HG03520 (cell line): ENCODE measurements around the gene DDX41.

Source experiments
- ATAC-seq: cut with Tn5 transposase; IDR thresholded peaks from one replicate; pipeline ENCODE4 v1.9.1; 2021; ENCODE audit warnings: mild to moderate bottlenecking, moderate library complexity; ENCODE audit not compliant: unreplicated experiment

The DDX41 gene

GRCh38 chr5:177499842-177500241 is 16.9 kb downstream of the DDX41 start:
- ATAC-seq: no peak

DNA sequence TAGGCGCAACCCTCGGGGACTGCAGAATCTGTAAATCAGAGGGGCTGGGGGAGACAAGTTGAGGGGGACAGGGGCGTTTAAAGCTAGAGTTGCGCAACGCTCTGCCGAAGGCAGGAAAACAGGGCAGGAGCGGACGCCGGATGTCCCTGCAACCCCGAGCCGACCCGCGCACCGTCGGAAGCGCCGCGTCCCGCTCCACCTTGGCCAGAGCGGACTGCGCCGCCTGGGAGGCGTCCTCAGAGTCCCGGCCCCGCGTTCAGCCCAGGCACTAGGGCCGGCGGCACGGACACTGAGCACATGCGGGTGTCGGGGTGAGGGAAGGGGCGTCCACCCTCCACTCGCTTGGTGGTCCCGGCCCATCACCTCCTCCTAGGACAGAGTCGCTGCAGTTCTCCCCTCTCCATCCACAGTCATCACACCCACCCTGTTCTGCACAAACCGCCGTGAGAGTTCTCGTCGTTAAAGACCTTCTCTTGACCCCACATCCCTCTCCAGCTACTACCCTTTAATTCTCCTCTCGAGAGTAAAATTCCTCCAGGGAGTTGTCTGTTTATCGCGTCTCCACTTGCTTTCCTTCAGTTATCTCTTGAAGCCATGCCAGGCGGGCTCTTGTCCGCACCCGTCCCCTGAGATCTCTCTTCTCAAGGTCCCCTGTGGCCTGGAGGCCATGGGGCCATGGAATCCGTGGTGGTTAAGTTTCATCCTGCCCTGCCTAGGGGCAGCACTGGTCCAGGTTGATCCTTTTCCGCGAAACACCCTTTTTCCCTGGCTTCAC is 18.6 kb downstream of the DDX41 start:
- no peak for ATAC-seq

DNA sequence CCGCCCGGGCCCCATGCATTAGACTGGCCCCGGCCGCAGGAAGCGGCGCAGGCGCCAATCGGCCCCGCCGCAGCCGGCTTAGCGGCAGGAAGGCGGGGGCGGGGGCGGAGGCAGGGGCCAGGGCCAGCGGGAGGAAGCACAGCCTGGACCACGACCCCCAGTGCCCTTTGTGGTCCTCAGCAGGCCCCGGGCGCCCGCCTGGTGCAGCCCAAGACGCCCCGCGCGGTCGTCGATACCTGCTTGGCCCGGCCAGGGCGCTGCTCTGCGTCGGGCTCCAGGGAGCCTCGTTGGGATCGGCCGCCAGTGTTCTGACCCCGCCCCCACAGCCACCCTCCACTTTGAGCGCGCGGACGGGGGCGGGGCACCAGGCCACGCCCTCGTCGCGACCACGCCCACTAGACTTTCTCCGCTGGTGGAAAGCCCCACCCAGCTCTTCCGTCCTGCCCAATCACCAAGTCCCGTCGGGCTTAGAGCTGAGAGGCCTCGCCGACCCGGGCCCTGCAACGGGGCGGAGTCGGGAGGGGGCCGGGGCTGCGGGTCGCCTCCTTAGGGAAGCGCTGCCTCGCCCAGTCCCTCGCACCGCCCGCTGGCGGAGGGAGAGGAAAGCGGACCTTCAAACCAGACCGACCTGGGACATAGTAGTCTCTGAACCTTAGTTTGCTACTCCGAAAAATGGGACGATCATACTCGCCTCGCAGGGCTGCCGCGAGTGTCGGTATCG is 19.3 kb downstream of the DDX41 start, which contains the start of gene PDLIM7:
Gene PDLIM7 (minus strand): TSS at position 313 of the 721 bp plus-strand sequence. CDS start 1,092 bp downstream, outside the sequence.
- peak; percentile 73 for ATAC-seq

DNA sequence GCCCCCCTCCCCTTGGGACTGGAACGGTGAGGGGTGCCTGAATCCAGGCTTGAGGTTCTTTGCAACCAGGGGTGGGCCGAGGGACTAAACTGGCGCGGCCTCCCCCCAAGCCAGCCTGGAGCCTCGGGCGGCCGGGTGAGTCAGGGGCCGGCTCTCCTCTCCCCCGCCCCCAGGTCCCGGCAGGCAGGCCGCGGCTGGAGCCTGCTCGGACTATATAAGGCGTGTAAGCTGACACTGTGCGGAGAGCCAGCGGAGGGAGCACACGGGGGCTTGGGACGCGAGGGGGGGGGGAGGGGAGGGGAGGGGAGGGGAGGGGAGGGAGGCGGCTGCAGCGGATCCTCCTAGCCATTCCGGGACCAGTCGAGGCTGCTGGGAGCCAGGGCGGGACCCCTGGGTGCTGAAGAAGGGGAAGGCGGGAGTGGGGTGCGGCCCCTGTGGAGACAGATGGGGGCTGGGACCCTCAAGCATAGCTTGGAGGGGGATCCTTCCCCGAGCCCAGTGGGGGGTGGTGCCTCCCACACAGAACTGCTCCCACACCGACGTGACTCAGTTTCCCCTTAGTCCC is 20.0 kb downstream of the DDX41 start:
- ATAC-seq: no peak

DNA sequence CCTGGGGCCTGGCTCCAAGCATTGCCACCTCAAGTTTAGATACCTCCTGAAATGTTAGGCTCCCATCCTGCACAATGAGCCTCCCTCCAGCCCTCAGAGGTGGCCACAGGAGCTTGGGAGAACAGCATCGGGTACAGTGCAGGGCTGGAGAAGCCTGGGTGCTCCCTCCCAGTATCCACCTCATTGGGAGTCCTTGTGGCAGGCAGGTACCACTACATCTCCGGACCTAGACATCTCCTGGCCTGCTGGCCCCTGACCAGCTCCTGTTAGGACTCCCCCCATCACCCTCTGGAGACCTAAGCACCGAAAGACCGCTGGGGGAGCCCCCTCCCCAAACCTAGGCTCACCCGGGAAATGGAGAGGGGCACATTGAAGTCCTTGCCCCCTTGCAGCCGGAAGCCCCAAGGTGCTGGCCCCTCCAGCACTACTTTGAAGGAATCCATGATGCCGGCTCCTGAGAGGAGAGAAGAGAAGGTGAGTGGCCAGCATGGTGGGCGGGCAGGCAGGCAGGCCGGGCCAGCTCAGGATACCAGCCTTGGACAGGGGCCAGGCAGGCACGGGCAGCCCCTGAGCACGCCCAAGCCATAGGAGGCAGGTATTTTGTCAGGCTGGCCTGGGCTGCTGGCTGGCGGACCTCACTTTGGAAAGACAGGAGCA is 20.6 kb downstream of the DDX41 start:
- ATAC-seq: no peak

DNA sequence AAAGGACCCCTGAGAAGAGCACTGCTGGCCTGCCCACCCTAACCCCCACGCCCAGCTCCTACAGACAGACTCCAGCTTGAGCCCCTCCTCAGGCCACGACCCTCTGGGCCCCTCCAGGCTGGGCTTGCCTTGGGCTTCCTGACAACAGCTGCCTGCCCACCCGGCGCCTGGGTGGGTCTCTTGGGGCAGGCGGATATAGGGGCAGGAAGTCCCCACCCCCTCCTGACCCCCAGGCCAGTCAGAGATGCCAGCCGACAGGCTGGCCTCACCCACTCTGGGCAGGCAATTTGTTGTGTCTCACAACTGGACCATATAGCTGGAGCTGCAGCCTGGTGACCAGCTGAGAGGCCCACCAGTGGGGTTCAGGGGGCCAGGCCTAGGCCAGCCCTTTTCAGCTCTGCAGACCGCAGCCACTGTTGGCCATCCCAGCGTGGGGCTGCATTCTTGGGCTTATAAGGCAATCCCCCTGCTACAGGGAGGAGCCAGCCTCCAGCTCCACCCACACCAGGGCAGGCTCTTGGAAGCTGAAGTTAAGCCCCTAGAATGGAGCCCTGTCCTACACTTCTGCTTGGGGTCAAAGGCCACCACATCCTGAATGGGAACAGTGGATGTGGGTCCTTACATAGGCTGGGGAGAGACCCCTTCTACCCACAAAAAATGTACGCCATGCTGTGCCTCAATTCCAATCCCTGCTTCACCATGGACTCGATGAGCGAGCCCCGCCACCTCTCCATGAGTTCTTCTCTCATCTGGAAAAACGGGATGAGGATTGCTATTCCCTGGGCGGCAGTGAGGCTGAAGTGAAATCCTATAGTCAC is 21.3 kb downstream of the DDX41 start:
- ATAC-seq: no peak

DNA sequence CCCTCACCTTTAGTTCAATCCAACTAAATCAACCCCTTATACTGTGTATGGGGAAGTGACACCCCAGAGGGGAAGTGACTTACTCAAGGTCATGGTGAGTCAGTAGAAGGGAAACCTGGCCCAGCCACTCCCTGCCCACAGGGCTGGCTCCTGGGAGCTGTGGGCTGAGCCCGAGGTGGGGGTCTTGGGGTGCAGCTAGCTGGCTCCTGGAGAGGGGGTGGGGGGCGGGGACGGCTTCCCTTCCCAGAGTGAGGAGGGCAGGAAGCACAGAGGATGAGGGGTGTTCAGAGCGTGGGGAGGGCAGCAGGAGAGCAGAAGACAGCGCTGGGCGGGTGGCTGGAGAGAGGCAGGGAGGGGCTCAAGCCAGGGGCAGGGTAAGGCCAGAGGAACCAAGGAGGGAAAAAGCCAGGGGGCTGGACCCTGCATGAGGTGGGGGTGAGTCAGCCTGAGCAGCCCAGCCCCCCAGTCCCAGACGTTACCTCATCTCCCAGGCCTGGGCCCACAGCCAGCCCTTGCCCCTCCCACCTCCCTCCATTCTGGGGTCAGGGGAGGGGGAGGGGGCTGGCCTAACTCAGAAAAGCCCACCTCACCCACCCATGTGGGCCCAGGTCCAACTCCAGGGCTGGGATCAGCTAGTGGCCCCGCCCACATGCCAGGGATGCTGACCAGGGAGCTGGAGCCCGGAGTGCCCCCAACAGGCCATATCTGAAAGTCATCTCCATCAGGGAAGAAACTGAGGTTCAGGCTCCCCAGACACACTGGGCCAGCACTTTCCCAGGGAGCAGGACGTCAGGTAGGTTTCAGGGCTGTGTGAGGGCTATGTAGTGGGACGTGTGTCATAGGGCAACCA is 22.2 kb downstream of the DDX41 start:
- no peak for ATAC-seq

DNA sequence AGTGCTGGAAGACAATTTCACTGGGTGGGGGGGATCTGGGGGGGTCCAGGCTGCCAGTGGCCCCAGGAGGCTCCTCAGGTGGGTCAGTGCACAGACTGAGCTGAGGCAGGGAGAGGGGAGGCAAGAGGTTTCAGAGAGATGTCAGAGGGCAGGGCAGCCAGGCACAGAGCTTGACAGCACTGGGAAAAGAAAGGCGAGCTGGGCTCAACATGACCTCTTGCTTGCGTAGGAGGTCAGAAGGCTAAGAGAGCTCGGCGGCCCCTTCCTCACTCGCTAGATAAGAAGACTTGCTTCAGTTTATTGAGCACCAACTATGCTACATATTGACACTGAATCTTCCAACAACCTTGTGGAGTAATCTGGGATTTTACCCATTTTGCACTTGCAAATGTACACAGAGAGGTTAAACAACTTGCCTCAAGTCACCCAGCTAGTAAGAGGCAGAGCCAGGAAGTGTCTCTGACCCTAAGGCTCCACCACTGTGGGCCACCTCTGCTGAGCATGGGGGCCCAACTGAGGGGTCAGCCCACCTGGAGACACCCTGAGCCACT is 22.9 kb downstream of the DDX41 start:
- ATAC-seq: no peak

GRCh38 chr5:177492841-177493240 is 23.9 kb downstream of the DDX41 start:
- no peak for ATAC-seq

DNA sequence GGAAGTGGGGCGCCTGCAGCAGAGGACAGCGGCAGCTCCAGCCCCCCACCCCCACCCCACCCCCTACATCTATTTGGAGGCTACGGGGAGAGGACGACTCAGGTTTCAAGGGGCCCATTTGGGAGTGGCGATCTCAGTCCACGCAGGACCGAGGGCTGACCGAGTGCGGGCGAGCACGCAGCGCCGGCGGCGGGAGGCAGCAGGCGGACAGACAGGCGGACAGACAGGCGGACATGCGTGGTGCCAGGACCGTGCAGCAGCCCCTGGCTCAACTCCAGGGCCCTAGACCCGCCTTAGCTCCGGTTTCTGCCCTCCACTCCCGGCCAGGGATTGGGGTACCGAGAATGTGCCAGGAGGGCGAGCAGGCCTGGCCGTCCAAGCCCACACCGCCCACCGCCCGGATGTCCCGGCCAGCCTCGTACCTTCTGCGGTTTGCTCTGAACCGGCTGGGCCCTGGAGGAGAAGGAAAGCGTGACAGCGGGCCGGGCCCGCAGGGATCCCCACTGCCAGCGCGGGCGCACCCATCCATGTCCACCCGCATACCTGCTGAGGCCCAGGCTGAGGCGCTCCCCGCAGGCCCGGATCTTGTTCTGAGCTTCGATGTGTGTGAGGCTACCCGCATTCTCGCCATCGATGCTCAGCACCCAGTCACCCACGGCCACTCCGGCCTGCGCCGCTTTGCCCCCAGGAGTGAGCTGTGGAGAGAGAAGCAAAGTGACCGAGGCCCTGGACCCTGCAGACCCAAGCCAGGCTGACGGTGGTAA is 24.6 kb downstream of the DDX41 start:
- no peak for ATAC-seq

GRCh38 chr5:177491429-177491945 is 25.3 kb downstream of the DDX41 start:
- no peak for ATAC-seq

- no peak for ATAC-seq
Measured at GRCh38 chr5:177490992-177491391, 25.8 kb downstream of the DDX41 start.

- ATAC-seq: no peak
Measured at GRCh38 chr5:177490311-177490991, 26.3 kb downstream of the DDX41 start.

DNA sequence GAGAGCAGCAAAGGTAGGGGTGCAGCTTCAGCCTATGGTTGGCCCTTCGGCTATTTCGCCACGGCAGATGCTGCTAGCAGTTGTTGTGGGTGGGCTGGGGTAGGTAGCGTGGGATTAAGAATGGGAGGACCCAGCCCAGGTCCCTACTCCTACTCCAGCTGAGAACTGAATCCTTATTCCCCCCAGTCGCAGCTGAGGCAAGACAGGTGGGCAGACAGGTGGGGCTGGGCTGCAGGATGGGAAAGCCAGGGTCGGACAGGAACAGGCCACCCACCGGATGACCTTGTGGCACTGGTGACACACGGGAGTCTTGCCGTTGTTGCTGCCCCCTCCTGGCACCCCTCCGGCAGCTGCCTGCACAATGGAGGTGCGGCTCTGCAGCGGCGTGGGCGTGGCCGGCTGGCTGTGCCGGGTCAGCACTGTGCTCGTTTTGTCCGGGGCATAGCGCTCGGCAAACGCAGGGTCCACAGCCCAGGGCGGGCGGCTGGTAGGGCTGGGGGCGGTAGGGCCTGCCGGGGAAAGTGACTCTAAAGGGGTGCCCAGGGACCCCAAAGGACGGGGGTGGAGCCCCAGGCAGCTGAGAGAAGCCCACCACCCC is 27.5 kb downstream of the DDX41 start:
- no peak for ATAC-seq

DNA sequence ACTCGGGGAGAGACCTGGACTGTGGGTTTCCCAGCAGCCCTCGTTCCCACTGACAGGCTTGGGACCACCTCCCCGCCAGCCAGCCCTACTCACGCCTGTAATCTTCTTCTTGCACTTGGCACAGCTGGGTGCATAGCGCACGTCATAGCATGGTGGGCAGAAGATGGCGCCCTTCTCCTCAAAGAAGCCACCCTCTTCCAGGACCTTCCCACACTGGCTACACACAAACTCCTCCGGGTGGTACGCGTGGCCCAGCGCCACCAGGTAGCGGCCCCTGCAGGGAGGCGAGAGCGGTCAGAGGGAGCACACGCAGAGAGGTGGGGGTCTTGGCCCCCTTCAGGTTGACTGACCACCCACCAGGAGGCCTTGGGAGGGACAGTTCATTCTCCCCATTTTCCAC is 28.8 kb downstream of the DDX41 start:
- ATAC-seq: no peak

- no peak for ATAC-seq
Measured at GRCh38 chr5:177487144-177487543, 29.6 kb downstream of the DDX41 start.

DNA sequence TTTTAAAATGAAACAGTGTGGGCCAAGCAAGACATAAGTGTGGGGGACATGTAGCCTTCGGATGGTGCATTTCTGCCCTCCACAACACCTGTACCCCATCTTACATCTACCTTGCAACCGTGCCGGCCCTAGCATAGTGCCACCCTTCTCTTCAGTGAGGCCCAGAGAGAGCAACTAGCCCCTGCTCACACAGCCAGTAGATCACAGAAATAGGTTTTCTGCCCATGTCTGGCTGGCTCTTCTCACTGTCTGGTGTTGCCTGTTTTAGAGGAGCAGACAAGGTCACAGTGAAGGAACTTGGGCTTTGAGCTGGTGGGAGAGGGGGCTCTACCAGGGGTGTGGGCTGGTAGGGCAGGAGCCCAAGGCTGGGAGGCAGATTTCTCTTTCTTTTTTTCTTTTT is 30.5 kb downstream of the DDX41 start:
- ATAC-seq: no peak
